ENCODE measurements around the gene GIN1. TPM values are rescaled to one million over a fixed set of nuclear protein-coding genes. Genes with fewer than 3 reads are reported as not detected.

Gene GIN1
- total and polyA plus RNA-seq, 4 donors, result 1.8 to 6.4 (median 4.0) TPM

GRCh38 chr5:103036601-103037000, 83.3 kb downstream of the GIN1 start:
- H3K9ac ChIP-seq (ENCODE audit: low read depth in 1 of 2, low read length in 2 of 2), result no peak overlapping the region
- H3K9me3 ChIP-seq (ENCODE audit: control insufficient read depth in 4 of 4, low read length in 3 of 4), result peaks cover 0 to 3% (median under 1%) of the 10 kb centered on the region in 4 donors
- 89% methylated on average over 2 of the region's 2 CpGs for WGBS
- H3K4me3 ChIP-seq (ENCODE audit: low read depth in 1 of 3, low read length in 3 of 3), result no peak overlapping the region
- DNase-seq (ENCODE audit: low spot score), result no peak
- H3K36me3 ChIP-seq (ENCODE audit: control insufficient read depth in 4 of 4, insufficient read depth in 3 of 4, low read depth in 1 of 4, low read length in 3 of 4), result no peaks in the 10 kb centered on the region
- H3K27ac ChIP-seq (ENCODE audit: low read depth in 1 of 2, low read length in 2 of 2), result no peak overlapping the region
- no peaks in the 10 kb centered on the region for H3K27me3 ChIP-seq (ENCODE audit: control insufficient read depth in 4 of 4, insufficient read depth in 4 of 4, low read length in 3 of 4)
- no peaks in the 10 kb centered on the region for H3K4me1 ChIP-seq (ENCODE audit: control insufficient read depth in 4 of 4, insufficient read depth in 4 of 4, low read length in 3 of 4)
- TF ChIP-seq RAD21 (IDR thresholded peaks at IDR 0.05) (no peak), MAX (IDR thresholded peaks at IDR 0.05) (no peak), EGR1 (IDR thresholded peaks at IDR 0.05; ENCODE audit: low read depth in 2 of 2) (no peak), SP1 (IDR thresholded peaks at IDR 0.05) (no peak), ZBTB33 (IDR thresholded peaks at IDR 0.05) (no peak), RXRA (IDR thresholded peaks at IDR 0.05) (no peak), GABPA (IDR thresholded peaks at IDR 0.05 in 1 of 2, conservative IDR thresholded peaks at IDR 0.05 in 1 of 2) (no peak), YY1 (IDR thresholded peaks at IDR 0.05) (no peak)

Other genes with a start within 250 kb of the GIN1 start
- gene PPIP5K2, start 163 bp upstream of the GIN1 start, total RNA-seq, result 10 to 100 TPM; 30.4 to 38.6 TPM
- 10 to 100 TPM in 1 of 2 donors, 1 to 10 TPM in 1; 9.7 to 24.5 TPM for gene PPIP5K2, start 163 bp upstream of the GIN1 start, polyA plus RNA-seq
- 10 to 100 TPM in 1 of 2 donors, under 1 TPM in 1; 0.84 to 18.6 TPM for gene MACIR, start 138.6 kb upstream of the GIN1 start, total RNA-seq
- under 1 TPM; 0.69 to 0.83 TPM for gene MACIR, start 138.6 kb upstream of the GIN1 start, polyA plus RNA-seq

All from liver (tissue), 9 donors.